Measurements from ENCODE around the gene SPSB2.
"Not testable (repeated sequence)": the region's sequence is repeated elsewhere in the genome, so short reads cannot be mapped to it uniquely, and the experiment has no call there.

SPSB2 gene

GRCh38 chr12:6871052-6871957 is 1.8 kb downstream of the SPSB2 start:
- DNase-seq (ENCODE audit: extremely low read depth in 1 of 2, low read depth in 1 of 2), result no peak

DNA sequence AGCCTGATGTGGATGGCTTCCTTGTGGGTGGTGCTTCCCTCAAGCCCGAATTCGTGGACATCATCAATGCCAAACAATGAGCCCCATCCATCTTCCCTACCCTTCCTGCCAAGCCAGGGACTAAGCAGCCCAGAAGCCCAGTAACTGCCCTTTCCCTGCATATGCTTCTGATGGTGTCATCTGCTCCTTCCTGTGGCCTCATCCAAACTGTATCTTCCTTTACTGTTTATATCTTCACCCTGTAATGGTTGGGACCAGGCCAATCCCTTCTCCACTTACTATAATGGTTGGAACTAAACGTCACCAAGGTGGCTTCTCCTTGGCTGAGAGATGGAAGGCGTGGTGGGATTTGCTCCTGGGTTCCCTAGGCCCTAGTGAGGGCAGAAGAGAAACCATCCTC is 2.8 kb downstream of the SPSB2 start:
- not testable (repeated sequence) for DNase-seq (ENCODE audit: extremely low read depth in 1 of 2, low read depth in 1 of 2)

DNA sequence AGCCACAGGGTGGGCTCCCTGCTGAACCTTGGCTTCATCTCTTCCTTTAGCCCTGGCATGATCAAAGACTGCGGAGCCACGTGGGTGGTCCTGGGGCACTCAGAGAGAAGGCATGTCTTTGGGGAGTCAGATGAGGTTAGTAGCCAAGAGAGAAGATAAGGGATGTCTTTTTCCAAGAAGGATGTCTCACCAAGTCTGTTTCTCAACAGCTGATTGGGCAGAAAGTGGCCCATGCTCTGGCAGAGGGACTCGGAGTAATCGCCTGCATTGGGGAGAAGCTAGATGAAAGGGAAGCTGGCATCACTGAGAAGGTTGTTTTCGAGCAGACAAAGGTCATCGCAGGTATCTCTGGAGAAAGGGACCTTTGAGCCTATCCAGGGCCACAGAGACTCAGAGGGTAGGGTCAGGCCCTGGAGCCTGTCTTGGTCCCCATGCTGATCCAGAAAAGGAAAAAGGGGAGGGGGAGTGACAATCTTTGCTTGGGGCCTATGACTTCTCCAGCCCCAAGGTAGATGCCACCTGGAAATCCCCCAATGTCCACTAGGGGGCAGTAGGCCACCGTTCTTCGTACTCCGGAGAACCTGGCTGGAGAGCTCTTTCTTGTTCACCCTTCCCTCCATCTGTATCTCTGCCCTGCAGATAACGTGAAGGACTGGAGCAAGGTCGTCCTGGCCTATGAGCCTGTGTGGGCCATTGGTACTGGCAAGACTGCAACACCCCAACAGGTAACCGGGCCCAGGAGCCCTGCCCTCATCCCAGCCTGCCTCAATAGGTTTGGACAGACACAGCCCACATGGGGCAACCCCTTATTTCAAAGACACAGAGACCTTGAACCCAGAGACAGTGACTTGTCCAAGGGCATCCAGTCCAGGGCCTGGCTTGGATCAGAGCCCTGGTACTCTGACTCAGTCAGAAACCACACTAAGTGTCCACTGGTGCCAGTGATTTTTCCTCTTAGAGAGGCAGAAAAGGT is 3.8 kb downstream of the SPSB2 start:
- peak; percentile 65 to 80 for DNase-seq (ENCODE audit: extremely low read depth in 1 of 2, low read depth in 1 of 2)

DNA sequence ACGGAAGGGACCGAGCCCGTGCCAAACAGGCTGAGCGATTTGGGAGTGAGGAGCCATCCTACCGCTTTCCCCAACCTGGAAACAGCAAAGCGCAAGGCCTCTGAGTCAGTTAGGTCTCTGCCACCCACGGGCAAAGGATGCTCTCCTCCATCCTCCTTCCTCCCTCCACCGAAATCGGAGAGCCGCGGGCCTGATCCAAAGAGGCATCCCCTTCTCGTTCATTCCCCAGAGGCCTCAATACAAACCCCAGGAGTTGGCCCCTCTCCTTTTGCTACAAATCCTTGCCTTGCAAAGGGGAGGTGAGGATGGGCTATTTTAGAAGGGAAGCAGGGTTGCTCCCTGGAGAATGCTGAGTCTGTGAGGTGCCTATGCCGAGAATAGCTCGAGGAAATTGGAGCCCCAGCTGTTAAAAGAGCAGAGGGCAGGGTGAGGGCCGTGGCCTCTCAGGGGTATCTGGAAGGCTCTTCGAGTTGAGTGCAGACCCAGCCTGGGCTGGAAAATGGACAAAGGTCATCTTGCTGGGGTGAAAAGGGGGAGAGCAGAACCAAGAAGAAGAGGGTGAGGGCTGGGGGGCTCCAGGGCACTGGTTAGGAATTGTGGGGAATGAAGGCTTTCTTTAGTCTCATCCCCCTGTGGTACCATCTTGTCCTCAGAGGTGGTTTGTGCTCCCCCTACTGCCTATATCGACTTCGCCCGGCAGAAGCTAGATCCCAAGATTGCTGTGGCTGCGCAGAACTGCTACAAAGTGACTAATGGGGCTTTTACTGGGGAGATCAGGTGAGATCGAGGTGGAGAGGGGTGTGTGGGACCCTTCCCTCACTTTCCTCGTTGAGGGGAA is 4.7 kb downstream of the SPSB2 start:
- DNase-seq (ENCODE audit: extremely low read depth in 1 of 2, low read depth in 1 of 2), result no peak

- DNase-seq (ENCODE audit: extremely low read depth in 1 of 2, low read depth in 1 of 2), result peak in 1 of 2 donors; percentile 67
Measured at GRCh38 chr12:6867413-6868210, 5.5 kb downstream of the SPSB2 start, which contains the start of gene TPI1. TSS of gene TPI1 (plus strand) at chr12:6867531. CDS start at chr12:6867567, 36 bp downstream.

DNA sequence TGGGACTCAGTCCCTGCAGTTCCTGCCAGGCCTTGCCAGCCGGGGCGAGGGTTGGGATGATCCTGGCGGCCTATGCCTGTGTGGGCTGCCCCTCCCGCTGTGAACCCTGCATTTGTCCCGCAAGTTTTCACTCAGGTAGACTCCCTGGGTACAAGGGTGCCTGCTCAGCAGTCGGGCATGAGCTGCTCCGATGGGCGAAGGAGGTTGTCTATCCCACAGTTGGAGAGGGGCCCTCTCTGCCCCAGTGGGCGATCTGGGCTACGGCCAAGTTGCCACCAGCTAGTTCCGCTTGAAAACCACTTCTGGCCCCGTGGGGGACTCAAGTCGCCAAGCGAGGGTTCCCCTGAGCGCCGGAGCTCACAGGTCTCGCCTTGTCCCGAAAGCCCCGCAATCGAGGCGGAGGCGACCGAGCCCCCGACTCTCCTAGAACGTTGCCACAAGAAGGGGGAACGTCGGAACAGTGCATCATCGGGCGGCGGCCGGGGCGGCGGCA is 6.1 kb downstream of the SPSB2 start:
- DNase-seq (ENCODE audit: extremely low read depth in 1 of 2, low read depth in 1 of 2), result no peak

GRCh38 chr12:6866163-6866919 is 6.8 kb downstream of the SPSB2 start:
- no peak for DNase-seq (ENCODE audit: extremely low read depth in 1 of 2, low read depth in 1 of 2)

GRCh38 chr12:6865307-6865706 is 7.8 kb downstream of the SPSB2 start:
- not testable (repeated sequence) for DNase-seq (ENCODE audit: extremely low read depth in 1 of 2, low read depth in 1 of 2)

- no peak for DNase-seq (ENCODE audit: extremely low read depth in 1 of 2, low read depth in 1 of 2)
Measured at GRCh38 chr12:6863586-6864321, 9.3 kb downstream of the SPSB2 start.

GRCh38 chr12:6863033-6863432 is 10.1 kb downstream of the SPSB2 start:
- no peak for DNase-seq (ENCODE audit: extremely low read depth in 1 of 2, low read depth in 1 of 2)

DNA sequence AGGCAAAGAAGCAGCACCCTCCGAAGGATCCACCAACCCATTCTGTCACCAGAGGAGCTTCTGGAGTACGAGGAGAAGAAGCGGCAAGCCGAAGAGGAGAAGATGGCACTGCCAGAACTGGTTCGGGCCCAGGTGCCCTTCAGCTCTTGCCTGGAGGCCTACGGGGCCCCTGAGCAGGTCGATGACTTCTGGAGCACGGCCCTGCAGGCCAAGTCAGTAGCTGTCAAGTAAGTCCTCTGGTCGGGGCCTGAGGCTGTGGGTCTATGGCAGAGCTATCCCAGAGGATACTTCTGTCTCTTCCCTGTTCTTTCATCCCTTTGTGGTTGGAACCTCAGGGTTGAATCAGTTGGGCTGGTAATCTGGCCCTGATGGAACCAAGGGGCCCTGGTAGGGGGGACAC is 11.7 kb downstream of the SPSB2 start:
- no peak for DNase-seq (ENCODE audit: extremely low read depth in 1 of 2, low read depth in 1 of 2)

- no peak for DNase-seq (ENCODE audit: extremely low read depth in 1 of 2, low read depth in 1 of 2)
Measured at GRCh38 chr12:6860942-6861341, 12.2 kb downstream of the SPSB2 start.

DNA sequence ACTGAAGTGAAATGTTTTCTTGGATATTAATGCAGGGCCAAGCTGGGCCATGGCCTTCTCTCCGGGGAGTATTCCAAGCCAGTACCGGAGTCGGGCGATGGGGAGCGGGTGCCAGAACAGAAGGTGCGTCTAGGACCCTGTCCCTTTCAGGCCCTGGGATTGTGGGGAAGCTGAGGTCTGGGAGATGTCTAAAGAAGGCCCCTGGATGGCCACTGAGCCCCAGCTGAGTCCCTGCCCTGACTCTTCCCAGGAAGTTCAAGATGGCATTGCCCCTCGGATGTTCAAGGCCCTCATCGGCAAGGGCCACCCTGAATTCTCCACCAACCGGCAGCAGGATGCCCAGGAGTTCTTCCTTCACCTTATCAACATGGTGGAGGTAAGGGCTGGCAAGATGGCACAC is 13.0 kb downstream of the SPSB2 start:
- DNase-seq (ENCODE audit: extremely low read depth in 1 of 2, low read depth in 1 of 2), result no peak

- no peak for DNase-seq (ENCODE audit: extremely low read depth in 1 of 2, low read depth in 1 of 2)
Measured at GRCh38 chr12:6858799-6859198, 14.3 kb downstream of the SPSB2 start.

DNA sequence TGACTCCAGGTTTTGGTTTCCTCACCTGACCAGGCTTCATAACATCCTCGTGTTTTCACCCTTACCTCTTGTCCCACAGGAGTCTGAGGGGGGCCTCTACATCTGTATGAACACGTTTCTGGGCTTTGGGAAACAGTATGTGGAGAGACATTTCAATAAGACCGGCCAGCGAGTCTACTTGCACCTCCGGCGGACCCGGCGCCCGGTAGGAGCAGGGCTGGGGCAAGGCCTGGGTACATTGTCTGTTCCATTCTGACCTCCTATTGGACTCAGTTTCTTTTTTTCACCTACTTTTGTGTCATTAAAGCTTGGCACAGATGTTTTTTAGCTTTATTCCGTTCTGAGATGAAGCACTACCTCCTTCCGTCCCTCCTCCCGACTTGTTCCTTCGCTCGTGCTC is 17.8 kb downstream of the SPSB2 start:
- DNase-seq (ENCODE audit: extremely low read depth in 1 of 2, low read depth in 1 of 2), result no peak

DNA sequence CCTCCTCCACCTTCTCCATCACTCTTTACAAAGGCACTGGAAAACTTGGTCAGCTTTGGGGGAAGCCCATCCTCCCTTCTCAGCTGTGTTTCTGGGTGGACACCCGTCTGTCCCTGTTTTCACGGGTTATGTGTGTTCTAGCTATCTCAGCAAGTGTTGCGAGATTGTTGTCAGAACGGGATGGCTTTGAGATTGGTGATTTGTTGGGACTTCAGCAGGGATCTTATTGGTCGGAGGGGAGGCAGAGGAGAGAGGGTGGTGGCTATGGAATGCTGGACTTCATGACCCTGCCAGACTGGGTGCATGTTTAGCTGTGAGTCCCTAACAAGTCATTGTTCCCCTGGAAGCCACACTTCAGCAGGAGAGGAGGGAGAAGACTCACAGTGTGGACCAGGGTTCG is 19.1 kb downstream of the SPSB2 start:
- DNase-seq (ENCODE audit: extremely low read depth in 1 of 2, low read depth in 1 of 2), result no peak

DNA sequence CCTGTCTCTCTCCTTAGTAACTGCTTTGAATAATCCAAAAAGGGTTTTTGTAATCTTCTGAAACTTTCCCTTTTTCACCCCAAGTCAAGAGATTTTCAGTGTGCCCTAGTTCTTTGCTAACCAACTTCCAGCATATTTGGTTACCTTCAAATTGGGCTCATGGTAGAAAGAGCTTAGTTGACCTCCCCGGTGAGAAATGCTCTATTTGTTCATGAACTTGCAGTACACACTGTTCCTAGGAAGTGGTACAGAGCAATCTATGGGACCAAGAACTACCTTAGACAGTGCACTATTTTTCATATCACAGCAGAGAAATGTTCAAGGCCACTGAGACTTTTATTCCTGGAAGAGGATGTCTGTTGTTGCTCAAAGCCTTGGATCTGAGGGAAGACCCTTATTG is 19.5 kb downstream of the SPSB2 start:
- DNase-seq (ENCODE audit: extremely low read depth in 1 of 2, low read depth in 1 of 2), result no peak

- DNase-seq (ENCODE audit: extremely low read depth in 1 of 2, low read depth in 1 of 2), result no peak
Measured at GRCh38 chr12:6852651-6853354, 20.3 kb downstream of the SPSB2 start.
